Nephron (organoid): ENCODE results near the gene RBL2.

ENCODE experiments used
- H3K27ac Mint-ChIP-seq, 3 experiments: 2 replicates each; pipeline ENCODE4 v1.8.0; 2020; ENCODE audit warnings: mixed read lengths in 3 of 3, mild to moderate bottlenecking in 2 of 3, moderate library complexity in 1 of 3
- H3K27me3 Mint-ChIP-seq: 2 replicates; pipeline ENCODE4 v1.8.0; 2021; ENCODE audit warnings: low read depth, mild to moderate bottlenecking, moderate library complexity, mixed read lengths
- H3K36me3 Mint-ChIP-seq: 2 replicates; pipeline ENCODE4 v1.8.0; 2020; ENCODE audit warnings: low read depth, mixed read lengths
- H3K4me1 Mint-ChIP-seq: 2 replicates; pipeline ENCODE4 v1.8.0; 2020; ENCODE audit warnings: mixed read lengths
- H3K4me3 Mint-ChIP-seq, 3 experiments: 2 replicates each; pipeline ENCODE4 v1.8.0; 2020; ENCODE audit warnings: mild to moderate bottlenecking in 3 of 3, mixed read lengths in 3 of 3, moderate library complexity in 2 of 3
- H3K9me3 Mint-ChIP-seq: 2 replicates; pipeline ENCODE4 v1.8.0; 2020; ENCODE audit warnings: mixed read lengths
- CTCF ChIP-seq, 3 experiments: fragments of 200-600 bp; sonication (generic); IDR thresholded peaks; one replicate each; pipeline ENCODE4 v1.5.0; 2021; ENCODE audit warnings: antibody characterized with exemption in 3 of 3; ENCODE audit not compliant: unreplicated experiment in 3 of 3

The RBL2 gene

DNA sequence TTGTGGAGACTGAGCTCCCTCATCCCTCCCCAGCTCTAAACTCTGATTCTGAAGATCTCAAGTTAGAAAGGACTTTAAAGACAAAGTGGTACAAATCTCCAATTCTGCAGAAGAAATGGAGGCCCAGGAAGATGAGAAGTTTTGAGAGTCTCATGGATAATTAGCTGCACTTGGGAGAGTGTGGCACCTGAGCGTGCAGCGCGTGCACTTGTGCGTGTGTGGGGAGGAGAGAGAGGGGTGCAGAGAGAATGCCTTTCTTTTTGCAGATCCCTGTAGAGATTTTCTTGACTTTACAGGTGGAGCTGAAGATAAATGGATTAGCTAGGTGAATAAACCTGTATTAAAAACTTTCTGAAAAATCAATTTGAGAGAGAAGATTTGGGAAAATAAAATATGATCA lies 83.6 kb downstream of the RBL2 start:
- Mint-ChIP-seq H3K27me3 (peaks cover 4% of the 10 kb centered on the region), H3K4me1 (no peaks in the 10 kb centered on the region), H3K9me3 (peaks cover 12% of the 10 kb centered on the region), H3K36me3 (no peaks in the 10 kb centered on the region), H3K27ac (peak overlapping the region in 1 of 3 experiments; percentile 80), H3K4me3 (no peak overlapping the region)
- TF ChIP-seq CTCF (IDR thresholded peaks at IDR 0.05; ENCODE audit: unreplicated experiment in 3 of 3) = no peak

GRCh38 chr16:53518550-53519416 lies 84.5 kb downstream of the RBL2 start:
- H3K4me3 Mint-ChIP-seq = no peak overlapping the region
- TF ChIP-seq CTCF (IDR thresholded peaks at IDR 0.05; ENCODE audit: unreplicated experiment in 3 of 3) = no peak
- no peaks in the 10 kb centered on the region for H3K36me3 Mint-ChIP-seq
- peak overlapping the region; percentile 21 to 80 (median 54) for H3K27ac Mint-ChIP-seq
- no peaks in the 10 kb centered on the region for H3K4me1 Mint-ChIP-seq
- peaks cover 6% of the 10 kb centered on the region for H3K27me3 Mint-ChIP-seq
- H3K9me3 Mint-ChIP-seq = peaks cover 12% of the 10 kb centered on the region

- Mint-ChIP-seq H3K36me3 (no peaks in the 10 kb centered on the region), H3K27me3 (peaks cover 8% of the 10 kb centered on the region), H3K9me3 (peaks cover 6% of the 10 kb centered on the region), H3K4me3 (no peak overlapping the region), H3K27ac (peak overlapping the region in 1 of 3 experiments; percentile 80), H3K4me1 (no peaks in the 10 kb centered on the region)
- TF ChIP-seq CTCF (IDR thresholded peaks at IDR 0.05; ENCODE audit: unreplicated experiment in 3 of 3) = no peak
Observed at GRCh38 chr16:53519417-53520091, 85.3 kb downstream of the RBL2 start.

- Mint-ChIP-seq H3K4me1 (no peaks in the 10 kb centered on the region), H3K9me3 (no peaks in the 10 kb centered on the region), H3K27me3 (peaks cover 8% of the 10 kb centered on the region), H3K27ac (peak overlapping the region in 1 of 3 experiments; percentile 59), H3K4me3 (no peak overlapping the region), H3K36me3 (no peaks in the 10 kb centered on the region)
- no peak for TF ChIP-seq CTCF (IDR thresholded peaks at IDR 0.05; ENCODE audit: unreplicated experiment in 3 of 3)
Observed at GRCh38 chr16:53523126-53523804, 89.0 kb downstream of the RBL2 start.

DNA sequence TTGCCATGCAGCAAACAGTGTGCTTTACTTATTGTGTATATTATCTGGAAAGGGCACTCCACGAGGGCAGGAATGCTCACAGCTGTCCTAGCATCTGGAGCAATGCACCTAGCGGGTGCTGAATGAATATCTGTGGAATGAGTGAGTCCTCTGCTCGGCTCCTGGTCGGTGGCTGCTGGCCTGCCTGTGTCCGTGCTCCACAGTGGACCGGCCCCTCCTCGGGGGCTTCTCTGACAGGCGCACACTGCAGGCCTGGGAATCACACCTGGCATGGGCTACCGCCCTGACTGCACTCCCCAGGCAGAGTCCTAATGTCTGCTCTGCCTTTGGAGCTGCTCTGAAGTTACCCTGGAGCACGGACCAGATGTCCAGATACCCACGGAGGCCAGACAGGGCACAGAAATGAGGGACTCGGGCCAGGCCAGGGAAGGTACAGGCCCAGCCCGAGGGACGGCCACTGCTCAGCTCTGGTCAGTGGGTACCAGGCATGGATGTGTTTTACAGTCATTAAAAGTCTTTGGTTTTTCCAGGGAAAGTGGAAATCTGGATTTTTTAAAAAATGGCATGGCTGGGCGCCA lies 89.8 kb downstream of the RBL2 start:
- H3K9me3 Mint-ChIP-seq = no peaks in the 10 kb centered on the region
- no peaks in the 10 kb centered on the region for H3K36me3 Mint-ChIP-seq
- H3K27me3 Mint-ChIP-seq = peaks cover 8% of the 10 kb centered on the region
- H3K27ac Mint-ChIP-seq = no peak overlapping the region
- H3K4me3 Mint-ChIP-seq = no peak overlapping the region
- no peak for TF ChIP-seq CTCF (IDR thresholded peaks at IDR 0.05; ENCODE audit: unreplicated experiment in 3 of 3)
- peaks cover 1% of the 10 kb centered on the region for H3K4me1 Mint-ChIP-seq
